ENCODE data around the gene SLC12A7. TPM values are rescaled to one million over a fixed set of nuclear protein-coding genes. Genes with fewer than 3 reads are reported as not detected.

The SLC12A7 gene
- total RNA-seq, 1 donor from 2014 or later = 11.5 TPM

GRCh38 chr5:1125030-1125357, 13.1 kb upstream of the SLC12A7 start:
- no peak overlapping the region for H3K27ac Mint-ChIP-seq (ENCODE audit: unreplicated experiment)
- no peaks in the 10 kb centered on the region for H3K4me1 Mint-ChIP-seq (ENCODE audit: unreplicated experiment)
- DNase-seq (ENCODE audit: extremely low spot score, unreplicated experiment) = no peak
- H3K9me3 Mint-ChIP-seq (ENCODE audit: unreplicated experiment) = no peaks in the 10 kb centered on the region
- no peak overlapping the region for H3K4me3 Mint-ChIP-seq (ENCODE audit: unreplicated experiment)
- TF ChIP-seq CTCF (IDR thresholded peaks at IDR 0.05) = no peak
- H3K27me3 Mint-ChIP-seq (ENCODE audit: unreplicated experiment) = peaks cover 25% of the 10 kb centered on the region
- H3K36me3 Mint-ChIP-seq (ENCODE audit: unreplicated experiment) = no peaks in the 10 kb centered on the region

- H3K36me3 Mint-ChIP-seq (ENCODE audit: unreplicated experiment) = no peaks in the 10 kb centered on the region
- TF ChIP-seq CTCF (IDR thresholded peaks at IDR 0.05) = no peak
- H3K4me3 Mint-ChIP-seq (ENCODE audit: unreplicated experiment) = no peak overlapping the region
- no peaks in the 10 kb centered on the region for H3K9me3 Mint-ChIP-seq (ENCODE audit: unreplicated experiment)
- no peaks in the 10 kb centered on the region for H3K4me1 Mint-ChIP-seq (ENCODE audit: unreplicated experiment)
- H3K27ac Mint-ChIP-seq (ENCODE audit: unreplicated experiment) = no peak overlapping the region
- H3K27me3 Mint-ChIP-seq (ENCODE audit: unreplicated experiment) = peaks cover 25% of the 10 kb centered on the region
- no peak for DNase-seq (ENCODE audit: extremely low spot score, unreplicated experiment)
Observed at GRCh38 chr5:1124205-1125029, 12.6 kb upstream of the SLC12A7 start.

- TF ChIP-seq CTCF (IDR thresholded peaks at IDR 0.05) = no peak
- H3K27me3 Mint-ChIP-seq (ENCODE audit: unreplicated experiment) = peaks cover 25% of the 10 kb centered on the region
- no peaks in the 10 kb centered on the region for H3K4me1 Mint-ChIP-seq (ENCODE audit: unreplicated experiment)
- H3K27ac Mint-ChIP-seq (ENCODE audit: unreplicated experiment) = no peak overlapping the region
- no peak for DNase-seq (ENCODE audit: extremely low spot score, unreplicated experiment)
- no peaks in the 10 kb centered on the region for H3K9me3 Mint-ChIP-seq (ENCODE audit: unreplicated experiment)
- no peak overlapping the region for H3K4me3 Mint-ChIP-seq (ENCODE audit: unreplicated experiment)
- H3K36me3 Mint-ChIP-seq (ENCODE audit: unreplicated experiment) = no peaks in the 10 kb centered on the region
Observed at GRCh38 chr5:1123418-1124147, 11.7 kb upstream of the SLC12A7 start.

- no peaks in the 10 kb centered on the region for H3K9me3 Mint-ChIP-seq (ENCODE audit: unreplicated experiment)
- no peak overlapping the region for H3K27ac Mint-ChIP-seq (ENCODE audit: unreplicated experiment)
- H3K4me1 Mint-ChIP-seq (ENCODE audit: unreplicated experiment) = no peaks in the 10 kb centered on the region
- TF ChIP-seq CTCF (IDR thresholded peaks at IDR 0.05) = no peak
- no peaks in the 10 kb centered on the region for H3K36me3 Mint-ChIP-seq (ENCODE audit: unreplicated experiment)
- no peak overlapping the region for H3K4me3 Mint-ChIP-seq (ENCODE audit: unreplicated experiment)
- DNase-seq (ENCODE audit: extremely low spot score, unreplicated experiment) = no peak
- peaks cover 25% of the 10 kb centered on the region for H3K27me3 Mint-ChIP-seq (ENCODE audit: unreplicated experiment)
Observed at GRCh38 chr5:1122511-1123294, 10.8 kb upstream of the SLC12A7 start.

- DNase-seq (ENCODE audit: extremely low spot score, unreplicated experiment) = no peak
- Mint-ChIP-seq H3K36me3 (ENCODE audit: unreplicated experiment) (no peaks in the 10 kb centered on the region), H3K4me1 (ENCODE audit: unreplicated experiment) (no peaks in the 10 kb centered on the region), H3K9me3 (ENCODE audit: unreplicated experiment) (no peaks in the 10 kb centered on the region), H3K4me3 (ENCODE audit: unreplicated experiment) (no peak overlapping the region), H3K27ac (ENCODE audit: unreplicated experiment) (no peak overlapping the region), H3K27me3 (ENCODE audit: unreplicated experiment) (peaks cover 25% of the 10 kb centered on the region)
- no peak for TF ChIP-seq CTCF (IDR thresholded peaks at IDR 0.05)
Observed at GRCh38 chr5:1121891-1122290, 10.0 kb upstream of the SLC12A7 start.

Measured in osteocyte (in vitro differentiated cells).